Sigmoid colon (tissue), 4 donors: ENCODE measurements around the gene TM2D3.

Source experiments
- EP300 ChIP-seq, 4 donors: sonication (generic); formaldehyde crosslinking; IDR thresholded peaks; one replicate each; pipeline ENCODE4 v1.6.1; 2017; ENCODE audit warnings: antibody characterized with exemption in 4 of 4
- POLR2A ChIP-seq, 2 donors: fragments of 450-650 bp; IDR thresholded peaks; one replicate each; pipeline ENCODE4 v1.6.1; 2016; ENCODE audit warnings: antibody characterized with exemption in 2 of 2, mild to moderate bottlenecking in 2 of 2, moderate library complexity in 2 of 2
- POLR2AphosphoS5 ChIP-seq, 4 donors: sonication (generic); formaldehyde crosslinking; IDR thresholded peaks; one replicate each; pipeline ENCODE4 v1.6.1; 2017; ENCODE audit warnings: antibody characterized with exemption in 4 of 4
- TF ChIP-seq, protein P1 (sequence below), 4 experiments: fragments of 450-650 bp in 3 of 4; fragments of 200-600 bp in 1 of 4; IDR thresholded peaks; one replicate each; pipeline ENCODE4 v1.5.1; 2016 to 2019; ENCODE audit warnings: antibody characterized with exemption in 4 of 4, mild to moderate bottlenecking in 3 of 4, moderate library complexity in 2 of 4

GRCh38 chr15:101637038-101637437, 15.1 kb downstream of the TM2D3 start:
- TF ChIP-seq, protein P1, sequence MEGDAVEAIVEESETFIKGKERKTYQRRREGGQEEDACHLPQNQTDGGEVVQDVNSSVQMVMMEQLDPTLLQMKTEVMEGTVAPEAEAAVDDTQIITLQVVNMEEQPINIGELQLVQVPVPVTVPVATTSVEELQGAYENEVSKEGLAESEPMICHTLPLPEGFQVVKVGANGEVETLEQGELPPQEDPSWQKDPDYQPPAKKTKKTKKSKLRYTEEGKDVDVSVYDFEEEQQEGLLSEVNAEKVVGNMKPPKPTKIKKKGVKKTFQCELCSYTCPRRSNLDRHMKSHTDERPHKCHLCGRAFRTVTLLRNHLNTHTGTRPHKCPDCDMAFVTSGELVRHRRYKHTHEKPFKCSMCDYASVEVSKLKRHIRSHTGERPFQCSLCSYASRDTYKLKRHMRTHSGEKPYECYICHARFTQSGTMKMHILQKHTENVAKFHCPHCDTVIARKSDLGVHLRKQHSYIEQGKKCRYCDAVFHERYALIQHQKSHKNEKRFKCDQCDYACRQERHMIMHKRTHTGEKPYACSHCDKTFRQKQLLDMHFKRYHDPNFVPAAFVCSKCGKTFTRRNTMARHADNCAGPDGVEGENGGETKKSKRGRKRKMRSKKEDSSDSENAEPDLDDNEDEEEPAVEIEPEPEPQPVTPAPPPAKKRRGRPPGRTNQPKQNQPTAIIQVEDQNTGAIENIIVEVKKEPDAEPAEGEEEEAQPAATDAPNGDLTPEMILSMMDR (IDR thresholded peaks at IDR 0.05), result no peak
- TF ChIP-seq POLR2A (IDR thresholded peaks at IDR 0.05), result no peak
- no peak for TF ChIP-seq POLR2AphosphoS5 (IDR thresholded peaks at IDR 0.05)
- TF ChIP-seq EP300 (IDR thresholded peaks at IDR 0.05), result no peak
